HG03097 (cell line): Measurements from ENCODE around the gene CMPK2.

Source experiments
- ATAC-seq: cut with Tn5 transposase; IDR thresholded peaks from one replicate; pipeline ENCODE4 v1.9.1; 2021; ENCODE audit not compliant: unreplicated experiment, low FRiP score

CMPK2 gene

GRCh38 chr2:6818012-6818411 is 47.7 kb downstream of the CMPK2 start:
- ATAC-seq, result no peak

- no peak for ATAC-seq
These were observed 50.8 kb downstream of the CMPK2 start for GRCh38 chr2:6814869-6815268.

- no peak for ATAC-seq
These were observed 51.4 kb downstream of the CMPK2 start for GRCh38 chr2:6814312-6814711.

GRCh38 chr2:6813573-6813972 is 52.1 kb downstream of the CMPK2 start:
- no peak for ATAC-seq

- ATAC-seq, result no peak
These were observed 52.7 kb downstream of the CMPK2 start for GRCh38 chr2:6812857-6813530.

- ATAC-seq, result no peak
These were observed 54.7 kb downstream of the CMPK2 start for GRCh38 chr2:6810961-6811360.

- no peak for ATAC-seq
These were observed 57.3 kb downstream of the CMPK2 start for GRCh38 chr2:6808426-6808825.

- no peak for ATAC-seq
These were observed 59.1 kb downstream of the CMPK2 start for GRCh38 chr2:6806604-6807003.

GRCh38 chr2:6800553-6800952 is 65.2 kb downstream of the CMPK2 start:
- no peak for ATAC-seq
